8988T (cell line): ENCODE data around the gene SLC16A10.
"Not testable (repeated sequence)": the region's sequence is repeated elsewhere in the genome, so short reads cannot be mapped to it uniquely, and the experiment has no call there.

Experiments used
- DNase-seq: peaks from one replicate; pipeline ENCODE4 v3.0.0; 2011

The SLC16A10 gene

GRCh38 chr6:111087106-111087835 is at the start of gene SLC16A10:
Gene SLC16A10, plus strand, starts transcription at chr6:111087503. Its CDS starts 250 bp downstream, at chr6:111087753.
- DNase-seq: peak; percentile 77

GRCh38 chr6:111038534-111039252 is 48.6 kb upstream of the SLC16A10 start:
- no peak for DNase-seq

- no peak for DNase-seq
Measured at GRCh38 chr6:111041917-111042316, 45.4 kb upstream of the SLC16A10 start.

GRCh38 chr6:111047244-111047643 is 40.1 kb upstream of the SLC16A10 start:
- DNase-seq: no peak

GRCh38 chr6:111050261-111051023 is 36.9 kb upstream of the SLC16A10 start:
- no peak for DNase-seq

- no peak for DNase-seq
Measured at GRCh38 chr6:111052171-111052570, 35.1 kb upstream of the SLC16A10 start.

GRCh38 chr6:111057074-111057752 is 30.1 kb upstream of the SLC16A10 start:
- peak; percentile 37 for DNase-seq

GRCh38 chr6:111061508-111061907 is 25.8 kb upstream of the SLC16A10 start:
- DNase-seq: no peak

- DNase-seq: not testable (repeated sequence)
Measured at GRCh38 chr6:111061985-111062384, 25.3 kb upstream of the SLC16A10 start.

GRCh38 chr6:111062860-111063259 is 24.4 kb upstream of the SLC16A10 start:
- DNase-seq: not testable (repeated sequence)

GRCh38 chr6:111068109-111068865 is 19.0 kb upstream of the SLC16A10 start:
- DNase-seq: no peak

- no peak for DNase-seq
Measured at GRCh38 chr6:111068866-111069234, 18.5 kb upstream of the SLC16A10 start.

GRCh38 chr6:111069382-111070104 is 17.8 kb upstream of the SLC16A10 start:
- no peak for DNase-seq

GRCh38 chr6:111070105-111071005 is 16.9 kb upstream of the SLC16A10 start:
- DNase-seq: no peak

- no peak for DNase-seq
Measured at GRCh38 chr6:111072801-111073360, 14.4 kb upstream of the SLC16A10 start.

- DNase-seq: no peak
Measured at GRCh38 chr6:111074311-111074710, 13.0 kb upstream of the SLC16A10 start.

- DNase-seq: no peak
Measured at GRCh38 chr6:111076024-111076695, 11.1 kb upstream of the SLC16A10 start.

- no peak for DNase-seq
Measured at GRCh38 chr6:111080698-111081097, 6.6 kb upstream of the SLC16A10 start.

- DNase-seq: no peak
Measured at GRCh38 chr6:111086685-111087084, 618 bp upstream of the SLC16A10 start.
